Mononuclear cell (primary cell): ENCODE results near the gene STK38L. TPM values are rescaled to one million over a fixed set of nuclear protein-coding genes. Genes with fewer than 3 reads are reported as not detected.

Source experiments
- H3K27me3 ChIP-seq: 2 replicates; pipeline ENCODE4 v1.6.0; 2011; ENCODE audit warnings: low read length, control low read depth; ENCODE audit not compliant: insufficient read depth
- H3K4me1 ChIP-seq: 2 replicates; pipeline ENCODE4 v1.5.1; 2011; ENCODE audit warnings: mild to moderate bottlenecking, low read length, control low read depth; ENCODE audit not compliant: insufficient read depth
- H3K4me3 ChIP-seq: 2 replicates; pipeline ENCODE4 v1.5.1; 2011; ENCODE audit warnings: mild to moderate bottlenecking, low read length, moderate library complexity
- H3K9me3 ChIP-seq: 2 replicates; pipeline ENCODE4 v1.5.1; 2011; ENCODE audit warnings: low read depth, mild to moderate bottlenecking, control low read depth, low read length
- total RNA-seq: library from RNA; depleted of rRNA; stranded (reverse); fragments of >200 nt; gene quantifications from one replicate; pipeline ENCODE4 v1.2.3, GENCODE V29; 2012

Gene STK38L
- total RNA-seq, 1 donor = 23.9 TPM

DNA sequence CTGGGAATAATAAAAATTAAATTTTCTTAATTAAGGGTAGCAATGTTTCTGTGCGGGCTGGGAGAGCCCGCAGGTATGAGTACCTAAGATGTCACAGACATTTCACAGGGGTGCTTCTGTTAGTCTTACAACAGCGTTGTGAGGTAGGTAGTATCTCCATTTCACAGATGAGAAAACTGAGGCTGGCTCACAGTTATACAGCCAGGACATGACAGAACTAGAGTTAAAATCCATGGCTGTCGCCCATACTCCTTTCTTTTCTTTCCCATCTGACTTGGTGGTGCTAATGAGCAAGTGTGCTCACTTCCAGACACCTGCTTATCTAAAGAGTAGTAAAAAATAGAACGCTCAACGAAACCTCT lies 90.6 kb downstream of the STK38L start:
- Histone ChIP-seq H3K27me3 (peaks cover 23% of the 10 kb centered on the region), H3K4me3 (no peak overlapping the region), H3K9me3 (no peaks in the 10 kb centered on the region), H3K4me1 (peaks cover 20% of the 10 kb centered on the region)

DNA sequence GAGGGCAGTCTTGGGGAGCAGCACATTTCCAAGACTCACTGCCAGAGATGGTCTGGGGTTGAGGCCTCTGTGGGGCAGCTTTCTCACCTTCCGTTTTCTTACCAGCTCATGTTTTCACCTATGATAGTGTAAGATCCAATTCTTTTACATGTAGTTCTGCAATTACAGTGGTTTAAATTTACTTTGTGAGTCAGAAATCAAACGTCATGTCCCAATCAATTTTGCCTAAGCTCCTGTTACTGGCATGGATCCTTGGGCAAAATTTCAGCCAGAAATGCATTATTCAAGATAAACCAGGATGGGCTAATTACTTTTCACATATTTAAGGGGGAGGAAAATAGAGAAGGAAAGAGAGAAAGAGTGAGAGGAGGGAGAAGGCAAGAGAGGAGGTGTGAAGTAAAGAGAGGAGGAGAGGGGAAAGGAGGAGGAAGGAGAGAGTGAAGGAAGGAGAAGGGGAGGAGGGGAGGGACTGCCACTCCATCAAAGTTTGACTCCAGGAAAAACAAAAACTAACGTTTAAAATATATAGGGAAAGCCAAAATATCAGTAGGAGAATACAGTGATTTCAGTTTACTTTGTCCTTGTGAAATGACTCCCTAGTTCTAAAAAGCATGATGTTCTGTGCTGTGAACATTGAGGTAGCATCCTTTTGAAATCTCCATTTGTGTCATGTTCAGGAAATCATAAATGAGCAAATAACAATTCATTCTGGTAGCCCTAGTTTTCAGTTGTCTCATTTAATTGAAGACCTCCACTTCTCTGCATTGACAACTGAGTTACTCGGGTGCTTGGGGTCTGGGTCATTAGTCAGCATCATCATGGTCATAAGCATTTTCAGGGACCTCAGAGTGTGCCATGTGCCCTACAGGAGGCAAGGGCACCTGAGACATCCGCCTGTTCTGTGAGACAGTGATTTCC lies 91.5 kb downstream of the STK38L start:
- Histone ChIP-seq H3K4me3 (no peak overlapping the region), H3K9me3 (no peaks in the 10 kb centered on the region), H3K27me3 (peaks cover 23% of the 10 kb centered on the region), H3K4me1 (peaks cover 20% of the 10 kb centered on the region)

DNA sequence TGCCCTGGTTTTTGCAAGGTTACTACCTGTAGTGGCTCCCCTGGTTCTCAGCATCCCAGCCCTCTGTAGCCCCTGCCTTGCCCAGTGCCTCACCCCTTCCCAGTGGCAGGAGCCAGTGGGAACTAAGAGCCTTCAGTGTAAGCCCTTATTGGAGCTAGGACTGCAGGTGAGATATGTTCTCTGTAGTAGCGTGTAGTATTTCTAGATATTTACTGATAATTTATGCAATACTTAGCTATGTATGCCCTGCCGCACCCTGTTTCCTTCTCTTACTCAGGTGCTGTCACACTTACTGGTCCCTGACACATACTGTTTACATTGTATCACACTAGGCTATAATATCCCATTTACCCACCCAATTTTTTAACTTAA lies 92.2 kb downstream of the STK38L start:
- no peaks in the 10 kb centered on the region for H3K9me3 ChIP-seq
- no peak overlapping the region for H3K4me3 ChIP-seq
- peaks cover 20% of the 10 kb centered on the region for H3K4me1 ChIP-seq
- H3K27me3 ChIP-seq = peaks cover 23% of the 10 kb centered on the region

DNA sequence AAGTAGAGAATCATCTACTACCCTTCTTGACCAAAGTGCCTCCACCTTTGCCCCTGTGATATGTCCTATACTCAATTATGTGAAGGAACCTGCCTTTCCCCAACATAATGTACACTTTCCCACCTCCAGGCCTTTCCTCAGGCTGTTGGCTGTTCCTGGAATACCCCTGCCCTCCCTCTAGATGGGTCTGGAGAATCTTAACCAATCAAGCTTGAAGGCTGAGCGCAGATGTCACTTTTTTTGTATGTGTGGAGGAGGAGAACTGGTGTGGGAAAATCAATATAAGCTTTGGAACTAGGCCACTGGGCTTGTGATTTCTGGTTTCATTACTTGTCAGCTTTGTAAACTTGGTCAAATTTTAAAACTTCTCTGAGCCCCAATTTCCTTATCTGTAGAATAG lies 93.3 kb downstream of the STK38L start:
- Histone ChIP-seq H3K4me3 (no peak overlapping the region), H3K9me3 (no peaks in the 10 kb centered on the region), H3K4me1 (peaks cover 9% of the 10 kb centered on the region), H3K27me3 (peaks cover 15% of the 10 kb centered on the region)

DNA sequence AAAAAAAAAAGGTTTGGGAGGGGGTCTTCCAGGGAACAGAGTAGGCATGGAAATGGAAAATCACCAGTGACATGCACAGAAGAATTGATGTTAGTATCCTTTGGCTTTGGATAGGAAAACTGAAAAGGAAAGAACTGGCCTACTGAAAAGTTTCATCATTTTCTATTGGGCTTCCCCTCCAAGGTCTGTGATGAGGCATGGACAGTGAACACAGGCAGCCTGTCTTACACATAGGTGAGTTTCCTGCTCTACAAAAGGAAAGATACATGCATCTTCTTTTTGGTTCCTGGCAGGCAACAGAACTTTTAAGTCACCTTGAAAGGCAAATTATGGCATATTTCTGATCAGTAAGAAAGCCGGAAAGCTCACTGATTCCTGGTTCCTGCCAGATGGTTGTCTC lies 94.4 kb downstream of the STK38L start:
- H3K9me3 ChIP-seq = no peaks in the 10 kb centered on the region
- no peak overlapping the region for H3K4me3 ChIP-seq
- H3K27me3 ChIP-seq = peaks cover 12% of the 10 kb centered on the region
- peaks cover 5% of the 10 kb centered on the region for H3K4me1 ChIP-seq

DNA sequence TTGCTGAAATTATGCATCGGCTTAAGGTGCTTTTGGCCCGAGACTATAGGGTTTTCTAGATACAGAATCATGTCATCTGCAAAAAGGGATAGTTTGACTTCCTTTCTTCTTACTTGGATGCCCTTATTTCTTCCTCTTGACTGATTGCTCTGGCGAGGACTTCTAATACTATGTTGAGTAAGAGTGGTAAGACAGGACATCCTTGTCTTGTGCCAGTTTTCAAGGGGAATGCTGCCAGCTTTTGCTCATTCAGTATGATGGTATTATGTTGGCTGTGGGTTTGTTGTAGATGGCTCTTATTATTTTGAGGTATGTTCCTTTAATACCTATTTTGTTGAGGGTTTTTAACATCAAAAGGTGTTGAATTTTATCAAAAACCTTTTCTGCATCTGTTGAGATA lies 96.9 kb downstream of the STK38L start:
- H3K4me1 ChIP-seq = no peaks in the 10 kb centered on the region
- H3K4me3 ChIP-seq = no peak overlapping the region
- no peaks in the 10 kb centered on the region for H3K9me3 ChIP-seq
- H3K27me3 ChIP-seq = no peaks in the 10 kb centered on the region

DNA sequence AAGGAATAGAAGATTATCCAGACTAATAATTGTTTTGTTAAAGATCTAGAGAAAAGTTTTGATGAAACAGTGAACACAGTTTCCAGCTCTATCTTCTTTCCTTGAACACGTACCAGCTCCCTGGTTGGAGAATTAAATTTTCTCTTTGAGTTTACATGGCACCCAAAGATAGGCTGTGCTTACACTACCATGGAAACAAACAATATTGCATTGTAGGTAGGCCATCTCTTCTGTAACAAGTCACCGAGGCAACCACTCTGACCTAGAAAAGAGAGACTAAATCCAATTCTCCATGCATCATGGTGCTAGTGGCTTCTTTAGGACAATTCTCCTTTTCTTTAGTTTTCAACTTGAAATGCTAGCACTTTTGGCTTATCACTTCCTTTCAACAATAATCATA lies 98.5 kb downstream of the STK38L start:
- no peak overlapping the region for H3K4me3 ChIP-seq
- H3K4me1 ChIP-seq = no peaks in the 10 kb centered on the region
- no peaks in the 10 kb centered on the region for H3K27me3 ChIP-seq
- no peaks in the 10 kb centered on the region for H3K9me3 ChIP-seq

DNA sequence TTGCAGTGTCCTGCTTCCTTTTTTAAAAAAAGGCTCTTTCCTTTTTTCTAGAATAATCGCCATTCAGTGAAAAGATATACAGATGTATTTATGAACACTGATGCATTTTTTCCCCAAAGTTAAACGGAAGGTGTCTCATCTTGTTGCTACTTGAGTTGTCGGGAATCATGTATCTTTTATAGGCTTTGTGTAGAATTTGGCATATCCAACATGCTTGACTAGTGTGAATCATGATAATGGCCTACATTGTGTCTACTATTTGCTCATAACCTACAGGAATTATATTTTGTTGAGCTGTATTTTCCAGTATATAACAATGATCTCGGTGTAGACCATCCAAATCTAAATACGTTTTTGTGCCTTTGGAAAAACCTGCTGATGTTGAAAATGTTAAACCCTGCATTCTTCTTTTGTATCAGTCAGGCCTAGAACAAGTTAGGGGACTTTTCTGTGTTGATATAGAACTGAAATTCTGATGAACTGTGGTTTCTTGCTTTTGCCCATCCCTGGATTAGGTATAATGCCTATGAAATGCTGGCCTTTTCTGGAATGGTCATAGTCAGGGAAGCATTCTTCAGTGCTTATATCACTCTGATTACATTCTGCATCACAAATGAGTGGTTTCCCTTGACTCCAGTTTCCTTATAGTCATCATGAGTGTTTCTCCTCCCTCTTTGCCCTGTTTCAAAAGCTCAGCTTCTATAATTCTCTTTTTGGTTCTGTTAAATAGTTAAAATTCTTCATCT lies 99.3 kb downstream of the STK38L start:
- Histone ChIP-seq H3K27me3 (no peaks in the 10 kb centered on the region), H3K4me1 (no peaks in the 10 kb centered on the region), H3K4me3 (no peak overlapping the region), H3K9me3 (no peaks in the 10 kb centered on the region)

DNA sequence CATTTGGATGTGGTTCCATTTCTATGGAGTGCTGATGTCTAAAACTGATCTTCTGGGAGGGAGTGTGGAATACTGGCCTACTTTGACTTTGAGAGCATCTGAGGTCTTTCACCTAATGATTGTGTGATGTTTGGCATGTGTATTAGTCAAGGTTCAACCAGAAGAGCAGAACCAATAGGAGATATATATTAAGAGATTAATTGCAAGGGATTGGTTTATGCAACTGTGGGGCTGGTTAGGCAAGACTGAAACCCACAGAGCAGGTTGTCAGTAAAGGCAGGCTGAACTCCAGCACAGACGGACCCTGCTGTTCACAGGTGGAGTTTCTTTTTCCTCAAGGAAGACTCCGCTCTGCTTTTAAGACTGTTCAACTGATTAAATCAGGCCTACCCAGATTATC lies 100.2 kb downstream of the STK38L start:
- no peaks in the 10 kb centered on the region for H3K27me3 ChIP-seq
- no peaks in the 10 kb centered on the region for H3K4me1 ChIP-seq
- H3K4me3 ChIP-seq = no peak overlapping the region
- no peaks in the 10 kb centered on the region for H3K9me3 ChIP-seq

DNA sequence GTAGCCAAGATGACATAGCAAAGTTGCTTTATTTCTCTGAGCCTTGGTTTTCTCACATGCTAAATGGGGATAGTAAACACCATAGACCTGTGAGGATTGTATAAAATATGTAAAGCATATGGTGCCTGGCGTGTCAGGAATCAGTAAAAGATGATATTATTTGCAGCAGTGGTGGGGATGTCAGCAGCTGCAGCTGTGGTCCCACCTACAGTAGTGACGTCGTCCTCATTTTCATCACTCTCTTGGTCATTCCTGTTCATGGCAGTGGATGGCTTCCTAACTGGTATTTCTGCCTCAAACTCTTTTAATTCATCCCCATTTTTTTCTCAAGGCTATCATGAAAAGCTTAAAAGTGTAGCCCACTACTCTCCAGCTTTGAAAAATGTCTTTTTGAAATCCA lies 100.7 kb downstream of the STK38L start:
- no peaks in the 10 kb centered on the region for H3K27me3 ChIP-seq
- H3K4me3 ChIP-seq = no peak overlapping the region
- no peaks in the 10 kb centered on the region for H3K4me1 ChIP-seq
- H3K9me3 ChIP-seq = no peaks in the 10 kb centered on the region

DNA sequence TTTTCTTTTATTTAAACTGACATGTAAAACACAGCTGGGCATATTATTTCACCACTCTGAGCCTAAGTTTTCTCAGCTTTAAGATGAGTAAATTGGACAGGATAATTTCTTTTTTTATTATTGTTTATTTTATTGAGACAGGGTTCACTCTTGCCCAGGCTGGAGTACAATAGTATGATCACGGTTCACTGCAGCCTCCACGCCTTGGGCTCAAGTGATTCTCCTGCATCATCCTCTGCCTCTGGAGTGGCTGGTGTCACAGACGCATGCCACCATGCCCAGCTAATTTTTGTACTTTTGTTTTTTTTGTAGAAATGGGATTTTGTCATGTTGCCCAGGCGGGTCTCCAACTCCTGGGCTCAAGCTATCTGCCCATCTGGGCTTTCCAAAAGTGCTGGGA lies 101.3 kb downstream of the STK38L start:
- no peak overlapping the region for H3K4me3 ChIP-seq
- no peaks in the 10 kb centered on the region for H3K27me3 ChIP-seq
- H3K4me1 ChIP-seq = no peaks in the 10 kb centered on the region
- H3K9me3 ChIP-seq = no peaks in the 10 kb centered on the region

DNA sequence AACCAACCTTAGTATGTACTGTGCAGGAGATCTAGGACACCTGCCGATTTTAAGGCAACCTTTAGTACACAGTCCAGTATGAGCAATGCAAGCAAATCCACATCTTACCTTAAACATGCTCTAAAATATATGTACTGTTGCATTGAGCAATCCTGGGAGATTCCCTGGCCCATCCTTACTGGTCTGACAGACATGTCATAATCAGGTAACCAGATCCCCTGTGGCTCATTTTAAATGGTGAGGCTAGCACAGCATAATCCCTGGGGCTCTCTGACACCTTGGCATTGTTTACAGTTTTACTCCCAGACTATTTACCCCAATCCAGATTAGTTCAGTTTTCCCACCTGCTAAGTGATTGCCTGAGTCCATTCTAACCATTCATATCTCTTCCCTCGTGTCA lies 103.7 kb downstream of the STK38L start:
- no peak overlapping the region for H3K4me3 ChIP-seq
- no peaks in the 10 kb centered on the region for H3K4me1 ChIP-seq
- H3K9me3 ChIP-seq = no peaks in the 10 kb centered on the region
- H3K27me3 ChIP-seq = no peaks in the 10 kb centered on the region

DNA sequence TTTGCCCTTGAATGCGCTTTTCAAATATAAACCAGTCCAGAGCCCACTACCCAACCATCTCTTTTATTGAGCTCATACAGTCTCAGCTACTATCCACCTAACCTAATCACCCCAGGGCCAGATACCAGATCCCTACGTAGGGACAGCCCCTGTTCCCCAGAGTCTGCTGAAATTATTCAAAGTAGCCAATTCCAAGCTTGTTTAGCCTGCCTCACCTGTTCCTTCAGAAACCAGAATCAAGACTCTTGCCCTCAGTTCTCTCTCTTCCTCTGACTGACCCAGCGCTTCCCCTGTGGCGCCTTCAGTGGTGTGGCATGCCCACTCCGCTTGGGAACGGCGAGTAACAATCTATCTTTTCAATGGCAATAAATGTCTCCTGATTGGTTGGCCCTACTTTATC lies 107.4 kb downstream of the STK38L start:
- Histone ChIP-seq H3K4me3 (no peak overlapping the region), H3K9me3 (no peaks in the 10 kb centered on the region), H3K4me1 (no peaks in the 10 kb centered on the region), H3K27me3 (no peaks in the 10 kb centered on the region)

DNA sequence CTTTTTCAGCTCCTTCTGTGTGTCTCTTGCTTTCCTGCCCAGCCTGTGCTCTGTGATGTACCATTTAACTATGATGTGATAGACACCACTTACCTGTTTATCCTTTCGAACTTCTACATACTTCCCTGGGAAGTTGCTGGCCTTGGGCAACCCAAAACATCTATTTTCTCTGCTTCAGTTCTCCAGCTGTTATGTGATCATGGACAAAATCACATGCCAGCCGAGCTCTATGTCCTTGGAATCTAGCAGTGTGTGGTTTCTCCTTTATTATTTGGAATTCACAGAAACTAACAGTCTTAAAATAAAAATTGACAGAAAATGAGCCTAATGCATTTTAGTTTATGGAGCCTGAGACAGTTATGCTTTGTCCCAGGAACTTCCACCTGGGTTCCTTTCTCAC lies 111.4 kb downstream of the STK38L start:
- H3K4me3 ChIP-seq = no peak overlapping the region

DNA sequence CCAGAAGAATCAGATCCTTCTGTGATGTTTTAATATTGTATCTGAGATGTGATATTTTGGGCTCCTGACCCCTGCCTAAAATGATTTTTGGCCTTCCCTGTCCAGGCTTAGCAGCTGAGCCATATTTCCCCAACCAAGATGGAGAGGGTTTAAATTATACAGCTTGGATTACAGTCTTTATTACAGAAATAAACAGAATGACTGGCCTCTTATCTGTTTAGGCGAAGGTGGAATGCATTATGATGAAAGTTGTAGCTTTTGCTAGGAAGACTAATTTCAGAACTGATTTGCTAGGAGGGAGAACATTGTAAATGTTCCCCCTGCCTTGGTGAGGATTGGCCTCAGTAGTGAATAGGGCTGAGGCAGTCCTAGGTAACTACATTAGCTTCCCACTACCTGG lies 111.9 kb downstream of the STK38L start:
- Histone ChIP-seq H3K9me3 (no peaks in the 10 kb centered on the region), H3K27me3 (no peaks in the 10 kb centered on the region), H3K4me3 (no peak overlapping the region), H3K4me1 (no peaks in the 10 kb centered on the region)

More for the DNA sequence above, 111.4 kb downstream of the STK38L start:
- H3K4me1 ChIP-seq = no peaks in the 10 kb centered on the region
- no peaks in the 10 kb centered on the region for H3K9me3 ChIP-seq
- H3K27me3 ChIP-seq = no peaks in the 10 kb centered on the region
